Measurements from ENCODE around the gene SURF6.

DNA sequence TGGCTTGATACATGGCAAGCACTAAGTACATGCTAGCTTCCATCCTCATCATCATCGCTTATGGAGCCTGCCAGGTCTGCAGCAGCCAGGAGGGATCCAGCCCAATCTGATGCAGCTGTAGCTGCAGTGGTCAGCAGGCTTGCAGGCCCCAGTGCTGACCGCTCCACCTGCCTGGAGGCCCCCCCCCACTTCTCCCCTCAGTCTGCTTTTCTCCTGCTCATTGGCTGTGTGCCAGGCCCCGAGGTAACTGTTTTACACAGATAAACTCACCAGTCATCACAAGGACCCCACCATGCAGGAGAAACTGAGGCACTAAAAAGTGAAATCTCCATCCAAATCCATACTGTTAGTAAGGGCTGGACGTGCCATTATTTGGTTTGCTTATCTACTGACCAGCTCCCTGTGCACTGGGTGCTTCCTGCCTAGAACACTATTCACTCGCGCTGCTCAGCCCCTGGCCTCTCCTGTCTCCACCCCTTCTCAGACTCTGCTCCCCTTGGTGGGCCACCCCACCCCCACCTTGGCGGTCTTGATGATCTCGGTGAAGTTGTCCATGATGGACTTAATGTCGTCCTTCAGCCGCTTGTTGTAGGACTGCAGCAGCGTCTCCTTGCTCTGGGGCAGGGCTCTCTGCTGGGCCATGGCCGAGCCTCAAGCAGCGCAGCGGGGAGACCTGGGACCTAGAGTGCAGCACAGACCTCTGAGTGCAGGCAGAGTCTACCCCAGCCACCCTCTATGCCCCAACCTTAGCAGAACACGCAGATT, 10.2 kb upstream of the SURF6 start:
- TF ChIP-seq, protein P1, sequence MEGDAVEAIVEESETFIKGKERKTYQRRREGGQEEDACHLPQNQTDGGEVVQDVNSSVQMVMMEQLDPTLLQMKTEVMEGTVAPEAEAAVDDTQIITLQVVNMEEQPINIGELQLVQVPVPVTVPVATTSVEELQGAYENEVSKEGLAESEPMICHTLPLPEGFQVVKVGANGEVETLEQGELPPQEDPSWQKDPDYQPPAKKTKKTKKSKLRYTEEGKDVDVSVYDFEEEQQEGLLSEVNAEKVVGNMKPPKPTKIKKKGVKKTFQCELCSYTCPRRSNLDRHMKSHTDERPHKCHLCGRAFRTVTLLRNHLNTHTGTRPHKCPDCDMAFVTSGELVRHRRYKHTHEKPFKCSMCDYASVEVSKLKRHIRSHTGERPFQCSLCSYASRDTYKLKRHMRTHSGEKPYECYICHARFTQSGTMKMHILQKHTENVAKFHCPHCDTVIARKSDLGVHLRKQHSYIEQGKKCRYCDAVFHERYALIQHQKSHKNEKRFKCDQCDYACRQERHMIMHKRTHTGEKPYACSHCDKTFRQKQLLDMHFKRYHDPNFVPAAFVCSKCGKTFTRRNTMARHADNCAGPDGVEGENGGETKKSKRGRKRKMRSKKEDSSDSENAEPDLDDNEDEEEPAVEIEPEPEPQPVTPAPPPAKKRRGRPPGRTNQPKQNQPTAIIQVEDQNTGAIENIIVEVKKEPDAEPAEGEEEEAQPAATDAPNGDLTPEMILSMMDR (IDR thresholded peaks at IDR 0.05) = no peak
- TF ChIP-seq POLR2AphosphoS5 (IDR thresholded peaks at IDR 0.05) (no peak), POLR2A (IDR thresholded peaks at IDR 0.05) (no peak)
